CD4-positive, alpha-beta T cell treated with Interleukin-6 for 4 hours (primary cell): ENCODE results near the gene STK38.
"Not testable (repeated sequence)": the region's sequence is repeated elsewhere in the genome, so short reads cannot be mapped to it uniquely, and the experiment has no call there.

Source experiments
- DNase-seq: peaks from one replicate; pipeline ENCODE4 v3.0.0-alpha.2; 2020; ENCODE audit warnings: mixed read lengths

The STK38 gene

GRCh38 chr6:36517408-36517807 is 29.9 kb downstream of the STK38 start:
- DNase-seq, result no peak

GRCh38 chr6:36516988-36517387 is 30.3 kb downstream of the STK38 start:
- no peak for DNase-seq

- DNase-seq, result no peak
Observed at GRCh38 chr6:36516559-36516958, 30.7 kb downstream of the STK38 start.

GRCh38 chr6:36515844-36516243 is 31.4 kb downstream of the STK38 start:
- no peak for DNase-seq

GRCh38 chr6:36514554-36515456 is 32.5 kb downstream of the STK38 start:
- DNase-seq, result no peak

GRCh38 chr6:36510365-36510764 is 36.9 kb downstream of the STK38 start:
- no peak for DNase-seq

- DNase-seq, result no peak
Observed at GRCh38 chr6:36508532-36508931, 38.7 kb downstream of the STK38 start.

GRCh38 chr6:36506611-36507010 is 40.7 kb downstream of the STK38 start:
- no peak for DNase-seq

GRCh38 chr6:36505744-36506534 is 41.3 kb downstream of the STK38 start:
- DNase-seq, result no peak

GRCh38 chr6:36504982-36505381 is 42.3 kb downstream of the STK38 start:
- no peak for DNase-seq

- no peak for DNase-seq
Observed at GRCh38 chr6:36504181-36504580, 43.1 kb downstream of the STK38 start.

GRCh38 chr6:36501686-36502085 is 45.6 kb downstream of the STK38 start:
- DNase-seq, result no peak

- DNase-seq, result no peak
Observed at GRCh38 chr6:36499918-36500317, 47.4 kb downstream of the STK38 start.

GRCh38 chr6:36495086-36495485 is 52.2 kb downstream of the STK38 start:
- no peak for DNase-seq

- no peak for DNase-seq
Observed at GRCh38 chr6:36493859-36494258, 53.4 kb downstream of the STK38 start.

GRCh38 chr6:36493319-36493718 is 54.0 kb downstream of the STK38 start:
- no peak for DNase-seq

- DNase-seq, result no peak
Observed at GRCh38 chr6:36492621-36493020, 54.7 kb downstream of the STK38 start.

GRCh38 chr6:36492092-36492491 is 55.2 kb downstream of the STK38 start:
- no peak for DNase-seq

GRCh38 chr6:36491378-36491965 is 55.8 kb downstream of the STK38 start:
- no peak for DNase-seq

GRCh38 chr6:36489426-36489825 is 57.9 kb downstream of the STK38 start:
- DNase-seq, result no peak

- no peak for DNase-seq
Observed at GRCh38 chr6:36488221-36488620, 59.1 kb downstream of the STK38 start.

- DNase-seq, result no peak
Observed at GRCh38 chr6:36487698-36488097, 59.6 kb downstream of the STK38 start.

- DNase-seq, result no peak
Observed at GRCh38 chr6:36484736-36485135, 62.5 kb downstream of the STK38 start.

- DNase-seq, result not testable (repeated sequence)
Observed at GRCh38 chr6:36483326-36483725, 64.0 kb downstream of the STK38 start.
